GM19468 (cell line): ENCODE data around the gene RNASE3.
"Not testable (repeated sequence)": the region's sequence is repeated elsewhere in the genome, so short reads cannot be mapped to it uniquely, and the experiment has no call there.

Source experiments
- ATAC-seq: cut with Tn5 transposase; IDR thresholded peaks from one replicate; pipeline ENCODE4 v1.9.1; 2021; ENCODE audit warnings: mild to moderate bottlenecking, moderate library complexity, moderate number of reproducible peaks; ENCODE audit not compliant: unreplicated experiment; ENCODE audit errors: extremely low read depth

Gene RNASE3

DNA sequence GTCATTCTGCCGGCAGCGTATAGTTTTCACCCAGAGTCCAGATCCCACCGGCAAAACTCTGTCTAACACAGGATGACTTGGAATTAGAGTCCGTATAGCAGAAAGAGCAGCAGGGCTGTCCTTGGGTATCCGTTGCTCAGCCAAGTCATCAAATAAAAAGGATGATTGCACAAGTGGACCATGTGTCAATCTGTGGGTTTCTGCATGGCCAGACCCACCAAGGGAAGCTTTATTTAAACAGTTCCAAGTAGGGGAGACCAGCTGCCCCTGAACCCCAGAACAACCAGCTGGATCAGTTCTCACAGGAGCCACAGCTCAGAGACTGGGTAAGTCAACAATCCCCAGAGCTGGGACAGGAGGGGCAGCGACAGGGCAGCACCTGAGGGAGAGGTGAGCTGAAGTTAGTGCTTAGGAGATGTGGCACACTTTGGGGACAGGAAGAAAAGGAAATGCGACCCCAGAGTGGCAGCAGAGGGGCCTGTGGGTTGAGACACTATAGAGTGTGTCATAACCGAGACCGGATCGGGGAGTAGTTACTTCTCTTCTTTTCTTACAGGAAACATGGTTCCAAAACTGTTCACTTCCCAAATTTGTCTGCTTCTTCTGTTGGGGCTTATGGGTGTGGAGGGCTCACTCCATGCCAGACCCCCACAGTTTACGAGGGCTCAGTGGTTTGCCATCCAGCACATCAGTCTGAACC lies at the start of gene RNASE3:
Gene RNASE3 (plus strand): TSS at position 260 of the 700 bp plus-strand sequence. CDS start 302 bp downstream, at position 562.
- ATAC-seq = not testable (repeated sequence)

DNA sequence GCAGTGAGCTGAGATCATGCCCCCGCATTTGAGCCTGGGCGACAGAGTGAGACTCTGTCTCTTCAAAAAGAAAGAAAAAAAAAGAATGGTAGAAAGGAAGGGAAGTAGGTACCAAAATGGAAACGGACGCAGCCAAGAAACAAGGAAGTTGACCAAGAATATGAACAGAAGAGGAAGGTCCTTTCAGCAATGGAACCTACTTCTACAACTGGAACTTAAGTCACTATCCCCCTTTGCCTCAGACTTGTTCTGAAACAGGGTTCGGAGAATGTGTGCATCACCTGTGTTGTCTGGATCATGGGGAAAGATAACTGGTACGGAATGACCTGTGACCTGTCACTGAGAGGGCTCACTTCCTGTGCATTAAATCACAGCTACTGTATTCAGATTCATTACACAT lies 44.6 kb upstream of the RNASE3 start:
- ATAC-seq = no peak

DNA sequence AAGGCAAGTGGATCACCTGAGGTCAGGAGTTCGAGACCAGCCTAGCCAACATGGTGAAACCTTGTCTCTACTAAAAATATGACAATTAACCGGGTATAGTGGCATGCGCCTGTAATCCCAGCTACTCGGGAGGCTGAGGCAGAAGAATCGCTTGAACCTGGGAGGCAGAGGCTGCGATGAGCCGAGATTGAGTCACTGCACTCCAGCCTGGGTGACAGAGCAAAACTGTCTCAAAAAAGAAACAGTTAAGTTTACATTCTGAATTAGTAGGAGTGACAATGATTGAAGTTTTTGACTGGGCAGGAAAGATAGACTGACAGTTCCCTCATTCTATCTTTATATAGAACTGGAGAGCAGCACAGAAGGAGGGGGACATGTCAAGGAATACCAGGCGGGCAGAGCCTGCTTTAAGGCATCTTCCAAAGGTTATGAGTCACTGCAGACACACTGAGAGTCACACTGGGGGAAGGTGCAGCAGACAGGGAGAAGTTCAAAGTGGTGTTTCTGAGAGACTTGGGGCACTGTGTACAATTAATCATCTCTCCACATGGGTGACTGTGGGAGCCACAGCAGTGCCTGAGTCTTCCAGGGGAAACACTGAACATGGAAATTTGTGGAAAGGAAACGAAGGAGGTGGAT lies 42.8 kb upstream of the RNASE3 start:
- no peak for ATAC-seq

- no peak for ATAC-seq
Observed at GRCh38 chr14:20848955-20849570, 42.1 kb upstream of the RNASE3 start.

GRCh38 chr14:20853042-20853441 lies 38.1 kb upstream of the RNASE3 start:
- no peak for ATAC-seq

DNA sequence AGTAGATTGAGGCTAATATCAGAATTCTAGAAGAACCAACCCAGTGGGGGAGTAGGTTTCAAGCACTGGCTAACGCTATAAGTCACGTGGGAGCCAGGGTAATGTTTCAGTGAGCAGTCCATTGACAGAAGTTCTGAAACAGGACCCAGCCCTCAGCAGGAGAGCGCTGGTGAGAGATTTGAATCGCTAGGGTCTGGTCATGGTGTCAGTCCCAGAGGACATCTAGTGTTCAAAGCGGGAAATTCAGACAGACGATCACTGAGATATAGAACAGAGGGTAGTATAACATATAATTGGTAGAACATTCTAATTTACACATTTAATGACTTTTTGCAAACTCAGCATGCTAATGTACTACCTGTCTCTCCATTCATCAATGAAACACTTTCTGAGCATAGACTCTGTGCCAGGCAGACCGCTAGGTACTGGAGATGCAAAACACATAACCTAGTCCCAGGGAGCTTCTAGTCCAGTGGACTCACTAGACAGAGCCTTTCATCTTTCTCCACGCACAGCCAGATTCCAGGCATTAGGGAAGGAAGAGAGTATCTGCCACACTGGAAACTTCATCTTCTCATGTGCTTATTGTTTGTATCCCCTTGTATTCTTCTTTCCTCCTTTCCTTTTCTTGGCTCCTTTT lies 35.4 kb upstream of the RNASE3 start:
- peak; percentile 87 for ATAC-seq

- no peak for ATAC-seq
Observed at GRCh38 chr14:20857207-20857606, 34.0 kb upstream of the RNASE3 start.

- ATAC-seq = no peak
Observed at GRCh38 chr14:20857630-20858261, 33.4 kb upstream of the RNASE3 start.

- ATAC-seq = no peak
Observed at GRCh38 chr14:20866194-20866593, 25.0 kb upstream of the RNASE3 start.

GRCh38 chr14:20866963-20867362 lies 24.2 kb upstream of the RNASE3 start:
- ATAC-seq = no peak

- no peak for ATAC-seq
Observed at GRCh38 chr14:20873370-20874177, 17.6 kb upstream of the RNASE3 start.

GRCh38 chr14:20877016-20877415 lies 14.2 kb upstream of the RNASE3 start:
- ATAC-seq = no peak

- no peak for ATAC-seq
Observed at GRCh38 chr14:20878695-20879094, 12.5 kb upstream of the RNASE3 start.

DNA sequence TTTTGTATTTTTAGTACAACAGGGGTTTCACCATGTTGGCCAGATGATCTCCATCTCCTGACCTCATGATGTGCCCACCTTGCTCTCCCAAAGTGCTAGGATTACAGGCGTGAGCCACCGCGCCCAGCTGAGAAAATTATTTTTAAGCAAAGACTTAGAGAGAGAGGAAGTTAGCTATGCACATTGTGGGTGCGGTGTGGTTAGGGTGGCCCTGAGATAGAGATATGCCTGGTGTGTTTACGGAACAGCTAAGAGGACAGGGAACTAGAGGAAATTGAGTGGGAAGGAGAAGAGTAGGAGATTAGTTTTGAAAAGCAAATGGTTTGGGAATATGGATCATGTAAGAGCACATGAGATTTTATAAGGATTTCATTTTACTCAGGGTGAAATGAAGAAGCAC lies 10.0 kb upstream of the RNASE3 start:
- not testable (repeated sequence) for ATAC-seq

DNA sequence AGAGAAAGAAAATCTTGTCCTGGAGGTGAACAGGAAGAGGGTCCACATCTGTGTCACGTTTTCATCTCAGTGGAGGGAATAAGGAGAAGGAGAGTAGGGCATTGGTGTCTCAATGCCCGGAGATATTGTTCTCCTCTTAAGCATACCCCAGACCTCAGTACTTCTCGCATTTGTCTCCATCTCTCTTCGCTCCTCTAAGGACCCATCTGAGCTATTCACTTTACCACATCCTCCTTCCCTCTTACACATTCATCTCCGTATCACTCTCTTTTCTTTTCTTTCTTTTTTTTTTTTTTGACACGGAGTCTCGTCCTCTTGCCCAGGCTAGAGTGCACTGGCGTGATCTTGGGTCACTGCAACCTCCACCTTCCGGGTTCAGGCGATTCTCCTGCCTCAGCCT lies 8.4 kb upstream of the RNASE3 start:
- ATAC-seq = not testable (repeated sequence)

- not testable (repeated sequence) for ATAC-seq
Observed at GRCh38 chr14:20888411-20888810, 2.8 kb upstream of the RNASE3 start.

DNA sequence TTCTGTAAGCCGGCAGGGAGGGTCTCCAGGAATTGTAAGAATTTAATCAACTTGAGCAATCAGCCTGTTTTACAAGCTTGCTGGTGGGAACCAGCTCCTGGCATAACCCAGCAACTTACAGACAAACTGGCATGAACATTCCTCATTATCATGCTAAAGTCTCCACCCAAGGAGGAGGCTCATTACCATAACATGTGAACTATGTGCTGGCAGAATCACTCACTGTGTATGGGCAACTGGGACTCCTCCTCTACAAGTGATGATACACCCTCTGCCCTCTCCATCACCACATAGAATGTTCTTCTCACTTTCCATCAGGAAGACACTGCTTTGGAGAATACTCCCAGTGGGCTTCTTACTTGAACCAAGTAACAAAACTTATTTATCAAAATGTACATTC lies 4.1 kb downstream of the RNASE3 start:
- ATAC-seq = not testable (repeated sequence)

DNA sequence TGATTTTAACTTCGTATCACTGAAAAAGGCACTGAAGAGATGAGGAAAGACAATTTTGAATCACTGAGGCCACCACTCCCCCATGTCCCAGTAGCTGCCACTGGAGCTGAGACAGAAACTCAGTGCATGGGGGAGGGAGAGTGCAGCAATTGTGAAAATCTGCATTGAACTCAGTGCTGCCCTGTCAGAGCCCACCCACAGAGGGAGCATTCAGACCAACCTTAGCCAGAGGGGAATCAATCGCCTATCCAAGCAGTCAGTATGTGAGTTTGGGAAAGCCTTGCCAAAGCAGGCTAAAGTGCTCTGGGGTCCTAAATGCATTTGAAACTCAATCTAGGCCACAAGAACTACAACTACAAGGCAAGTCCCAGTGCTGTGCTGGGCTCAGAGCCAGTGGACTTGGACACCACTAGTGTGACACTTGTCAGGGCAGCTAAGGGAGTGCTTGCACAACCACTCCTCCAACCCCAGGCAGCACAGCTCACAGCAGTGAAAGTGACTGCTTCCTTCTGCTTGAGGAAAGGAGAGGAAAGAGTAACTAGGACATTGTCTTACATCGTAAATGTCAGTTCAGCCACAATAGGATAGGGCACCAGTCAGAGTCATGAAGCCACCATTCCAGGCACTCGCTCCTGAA lies 13.3 kb downstream of the RNASE3 start:
- no peak for ATAC-seq

- ATAC-seq = no peak
Observed at GRCh38 chr14:20905676-20906075, 14.5 kb downstream of the RNASE3 start.
